Measurements from ENCODE around the gene ROBO2.

- TF ChIP-seq CTCF (IDR thresholded peaks at IDR 0.05) (no peak), POLR2A (IDR thresholded peaks at IDR 0.05) (no peak)
Measured at GRCh38 chr3:77377717-77378116, 337.8 kb downstream of the ROBO2 start.

Data from lower leg skin (tissue), 3 donors.